Thyroid gland (tissue), 4 donors: ENCODE measurements around the gene TMEM212. TPM values are rescaled to one million over a fixed set of nuclear protein-coding genes. Genes with fewer than 3 reads are reported as not detected.

Experiments used
- DNase-seq, 2 donors: peaks; one replicate each; pipeline ENCODE4 v3.0.0-alpha.2; 2019
- H3K27ac ChIP-seq, 3 donors: fragments of 200-600 bp; sonication (generic); 1 replicate in 2 of 3; 2 replicates in 1 of 3; pipeline ENCODE4 v1.5.1; 2016 to 2019; ENCODE audit warnings: mild to moderate bottlenecking in 1 of 3, moderate library complexity in 1 of 3
- H3K27me3 ChIP-seq: fragments of 200-600 bp; sonication (generic); one replicate; pipeline ENCODE4 v1.5.1; 2019
- H3K36me3 ChIP-seq, 2 donors: fragments of 200-600 bp; sonication (generic); one replicate each; pipeline ENCODE4 v1.5.1; 2016 to 2019
- H3K4me1 ChIP-seq, 2 donors: fragments of 200-600 bp; sonication (generic); one replicate each; pipeline ENCODE4 v1.5.1; 2017 to 2019
- H3K4me3 ChIP-seq, 3 donors: fragments of 200-600 bp; sonication (generic); replicated peaks in 1 of 3; 1 replicate in 2 of 3; 2 replicates in 1 of 3; pipeline ENCODE4 v1.5.1; 2016; ENCODE audit warnings: mild to moderate bottlenecking in 1 of 3
- H3K9me3 ChIP-seq: fragments of 200-600 bp; sonication (generic); one replicate; pipeline ENCODE4 v1.5.1; 2017
- CTCF ChIP-seq, 6 experiments: fragments of 200-600 bp in 3 of 6; fragments of 450-650 bp in 3 of 6; sonication (generic) in 3 of 6; IDR thresholded peaks; one replicate each; pipeline ENCODE4 v1.5.1; 2016 to 2019; ENCODE audit warnings: antibody characterized with exemption in 6 of 6, mild to moderate bottlenecking in 2 of 6, inconsistent platforms in 1 of 6, moderate library complexity in 1 of 6
- POLR2A ChIP-seq, 2 donors: fragments of 450-650 bp; IDR thresholded peaks; one replicate each; pipeline ENCODE4 v1.6.1; 2017; ENCODE audit warnings: antibody characterized with exemption in 2 of 2, mild to moderate bottlenecking in 2 of 2, moderate library complexity in 1 of 2
- WGBS, 2 donors: methylation state at CpG; one replicate each; pipeline ENCODE4 v1.1.5; 2017; 5-methylcytosine and 5-hydroxymethylcytosine counted together
- intact Hi-C: fragments of 100-400 bp; cut with DNase I; formaldehyde crosslinking; loops from one replicate; pipeline ENCODE4 v1.15.1; 2023
- total RNA-seq, 4 donors: library from RNA; depleted of rRNA; stranded (reverse); fragments of >200 nt; gene quantifications; one replicate each; pipeline ENCODE4 v1.2.3, GENCODE V29; 2016

The TMEM212 gene
- total RNA-seq, 4 donors from 2014 or later: not detected

- Histone ChIP-seq H3K27me3 (no peaks in the 10 kb centered on the region), H3K27ac (peak within 1 kb of the TSS; percentile 85 to 94 (median 92)), H3K4me1 (peaks cover 15 to 24% of the 10 kb centered on the region in 2 donors), H3K4me3 (peak within 1 kb of the TSS; percentile 34 to 67 (median 46)), H3K9me3 (no peaks in the 10 kb centered on the region), H3K36me3 (no peaks in the 10 kb centered on the region)
- TF ChIP-seq CTCF (IDR thresholded peaks at IDR 0.05): peak in 2 of 6 experiments; percentile 8 to 15
- peak in 1 of 2 donors; percentile 82 for TF ChIP-seq POLR2A (IDR thresholded peaks at IDR 0.05)
- intact Hi-C loops: no loop called here
- DNase-seq: peak; percentile 89 to 93
- WGBS, 2 donors: 0% methylated on average over 2 to 18 of the region's 78 CpGs
Measured at GRCh38 chr3:171809861-171810628, 33.1 kb upstream of the TMEM212 start, which contains the start of gene PLD1. PLD1 (minus strand) TSS chr3:171810483; CDS start chr3:171738051, 72,432 bp downstream.

- H3K9me3 ChIP-seq: no peaks in the 10 kb centered on the region
- WGBS, 2 donors: 20 to 23% methylated on average over 18 to 22 of the region's 22 CpGs
- intact Hi-C loops: no loop called here
- H3K4me3 ChIP-seq: peak overlapping the region in 1 of 3 donors; percentile 46
- no peaks in the 10 kb centered on the region for H3K27me3 ChIP-seq
- H3K27ac ChIP-seq: peak overlapping the region; percentile 85 to 94 (median 92)
- no peaks in the 10 kb centered on the region for H3K36me3 ChIP-seq
- peaks cover 8 to 17% of the 10 kb centered on the region in 2 donors for H3K4me1 ChIP-seq
- DNase-seq: no peak
- no peak for TF ChIP-seq CTCF (IDR thresholded peaks at IDR 0.05)
- no peak for TF ChIP-seq POLR2A (IDR thresholded peaks at IDR 0.05)
Measured at GRCh38 chr3:171810629-171811294, 32.4 kb upstream of the TMEM212 start.

- H3K9me3 ChIP-seq: no peaks in the 10 kb centered on the region
- DNase-seq: no peak
- no peaks in the 10 kb centered on the region for H3K27me3 ChIP-seq
- peaks cover 3 to 11% of the 10 kb centered on the region in 2 donors for H3K4me1 ChIP-seq
- no peaks in the 10 kb centered on the region for H3K36me3 ChIP-seq
- no peak overlapping the region for H3K4me3 ChIP-seq
- 77 to 80% methylated on average over 4 of the region's 4 CpGs for WGBS, 2 donors
- TF ChIP-seq POLR2A (IDR thresholded peaks at IDR 0.05): no peak
- no peak for TF ChIP-seq CTCF (IDR thresholded peaks at IDR 0.05)
- H3K27ac ChIP-seq: peak overlapping the region in 2 of 3 donors; percentile 34 to 94
- intact Hi-C loops: no loop called here
Measured at GRCh38 chr3:171811295-171811912, 31.7 kb upstream of the TMEM212 start.

- H3K27ac ChIP-seq: peak overlapping the region in 2 of 3 donors; percentile 34 to 94
- no peak for DNase-seq
- no peak overlapping the region for H3K4me3 ChIP-seq
- 96 to 97% methylated on average over 9 of the region's 9 CpGs for WGBS, 2 donors
- TF ChIP-seq POLR2A (IDR thresholded peaks at IDR 0.05): no peak
- TF ChIP-seq CTCF (IDR thresholded peaks at IDR 0.05): no peak
- no peaks in the 10 kb centered on the region for H3K36me3 ChIP-seq
- H3K27me3 ChIP-seq: no peaks in the 10 kb centered on the region
- intact Hi-C loops: no loop called here
- H3K9me3 ChIP-seq: no peaks in the 10 kb centered on the region
- H3K4me1 ChIP-seq: peaks cover 0 to 6% of the 10 kb centered on the region in 2 donors
Measured at GRCh38 chr3:171811913-171812335, 31.2 kb upstream of the TMEM212 start.
